Ishikawa (cell line): ENCODE measurements around the gene TMEM178B.

ENCODE experiments used
- CEBPB ChIP-seq: IDR thresholded peaks from 2 replicates; pipeline ENCODE4 v1.6.1; 2012
- CREB1 ChIP-seq: IDR thresholded peaks from 2 replicates; pipeline ENCODE4 v1.6.1; 2012; ENCODE audit warnings: low read depth
- EGR1 ChIP-seq: IDR thresholded peaks from 2 replicates; pipeline ENCODE4 v1.6.1; 2012
- EP300 ChIP-seq: IDR thresholded peaks from 2 replicates; pipeline ENCODE4 v1.6.1; 2012; ENCODE audit warnings: borderline replicate concordance
- FOXM1 ChIP-seq: IDR thresholded peaks from 2 replicates; pipeline ENCODE4 v1.6.1; 2012; ENCODE audit warnings: low read depth, borderline replicate concordance
- MAX ChIP-seq: IDR thresholded peaks from 2 replicates; pipeline ENCODE4 v1.6.1; 2012
- NFIC ChIP-seq: IDR thresholded peaks from 2 replicates; pipeline ENCODE4 v1.6.1; 2012
- RAD21 ChIP-seq: IDR thresholded peaks from 2 replicates; pipeline ENCODE4 v1.6.1; 2012; ENCODE audit warnings: low read depth
- TAF1 ChIP-seq: IDR thresholded peaks from 2 replicates; pipeline ENCODE4 v1.6.1; 2012; ENCODE audit warnings: low read depth, mild to moderate bottlenecking
- TCF12 ChIP-seq: IDR thresholded peaks from 2 replicates; pipeline ENCODE4 v1.6.1; 2012; ENCODE audit warnings: low read depth
- TEAD4 ChIP-seq: IDR thresholded peaks from 2 replicates; pipeline ENCODE4 v1.6.1; 2012
- USF1 ChIP-seq: IDR thresholded peaks from 2 replicates; pipeline ENCODE4 v1.6.1; 2012
- YY1 ChIP-seq: IDR thresholded peaks from 2 replicates; pipeline ENCODE4 v1.6.1; 2012; ENCODE audit warnings: low read depth
- ZBTB7A ChIP-seq: IDR thresholded peaks from 2 replicates; pipeline ENCODE4 v1.6.1; 2012; ENCODE audit warnings: low read depth
- TF ChIP-seq, protein P1 (sequence below): IDR thresholded peaks from 2 replicates; pipeline ENCODE4 v1.6.1; 2012; ENCODE audit warnings: low read depth, mild to moderate bottlenecking

The TMEM178B gene

GRCh38 chr7:141323826-141324225 is 250.0 kb downstream of the TMEM178B start:
- TF ChIP-seq EGR1 (no peak), TAF1 (no peak), NFIC (no peak), ZBTB7A (no peak), FOXM1 (no peak), TCF12 (no peak), RAD21 (no peak), CREB1 (no peak), YY1 (no peak), TEAD4 (no peak)

GRCh38 chr7:141324870-141325269 is 251.0 kb downstream of the TMEM178B start:
- TF ChIP-seq FOXM1 (no peak), TEAD4 (no peak)

GRCh38 chr7:141325275-141325674 is 251.4 kb downstream of the TMEM178B start:
- TF ChIP-seq TCF12, result no peak
- no peak for TF ChIP-seq YY1
- no peak for TF ChIP-seq CEBPB

DNA sequence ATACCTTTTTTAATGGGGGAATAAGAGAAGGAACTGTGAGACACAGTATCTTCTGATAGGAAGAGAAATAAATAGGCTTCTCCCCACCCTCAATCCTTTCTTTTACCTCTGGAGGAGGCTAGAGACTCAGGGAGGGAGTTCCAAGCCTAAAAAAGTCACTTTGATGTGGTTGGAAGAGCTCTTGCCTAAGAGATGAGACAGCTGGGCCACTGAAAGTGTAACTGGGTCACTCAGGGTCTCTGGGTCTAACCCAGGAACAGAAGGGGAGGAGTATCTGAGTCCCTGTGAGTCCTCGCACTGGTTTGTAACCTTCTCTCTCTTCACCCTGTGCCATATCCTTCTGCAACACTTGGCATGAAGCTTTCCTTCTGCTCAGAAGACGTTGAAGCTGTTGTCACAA is 254.4 kb downstream of the TMEM178B start:
- TF ChIP-seq EP300, result no peak
- TF ChIP-seq TCF12, result no peak
- no peak for TF ChIP-seq YY1
- TF ChIP-seq, protein P1, sequence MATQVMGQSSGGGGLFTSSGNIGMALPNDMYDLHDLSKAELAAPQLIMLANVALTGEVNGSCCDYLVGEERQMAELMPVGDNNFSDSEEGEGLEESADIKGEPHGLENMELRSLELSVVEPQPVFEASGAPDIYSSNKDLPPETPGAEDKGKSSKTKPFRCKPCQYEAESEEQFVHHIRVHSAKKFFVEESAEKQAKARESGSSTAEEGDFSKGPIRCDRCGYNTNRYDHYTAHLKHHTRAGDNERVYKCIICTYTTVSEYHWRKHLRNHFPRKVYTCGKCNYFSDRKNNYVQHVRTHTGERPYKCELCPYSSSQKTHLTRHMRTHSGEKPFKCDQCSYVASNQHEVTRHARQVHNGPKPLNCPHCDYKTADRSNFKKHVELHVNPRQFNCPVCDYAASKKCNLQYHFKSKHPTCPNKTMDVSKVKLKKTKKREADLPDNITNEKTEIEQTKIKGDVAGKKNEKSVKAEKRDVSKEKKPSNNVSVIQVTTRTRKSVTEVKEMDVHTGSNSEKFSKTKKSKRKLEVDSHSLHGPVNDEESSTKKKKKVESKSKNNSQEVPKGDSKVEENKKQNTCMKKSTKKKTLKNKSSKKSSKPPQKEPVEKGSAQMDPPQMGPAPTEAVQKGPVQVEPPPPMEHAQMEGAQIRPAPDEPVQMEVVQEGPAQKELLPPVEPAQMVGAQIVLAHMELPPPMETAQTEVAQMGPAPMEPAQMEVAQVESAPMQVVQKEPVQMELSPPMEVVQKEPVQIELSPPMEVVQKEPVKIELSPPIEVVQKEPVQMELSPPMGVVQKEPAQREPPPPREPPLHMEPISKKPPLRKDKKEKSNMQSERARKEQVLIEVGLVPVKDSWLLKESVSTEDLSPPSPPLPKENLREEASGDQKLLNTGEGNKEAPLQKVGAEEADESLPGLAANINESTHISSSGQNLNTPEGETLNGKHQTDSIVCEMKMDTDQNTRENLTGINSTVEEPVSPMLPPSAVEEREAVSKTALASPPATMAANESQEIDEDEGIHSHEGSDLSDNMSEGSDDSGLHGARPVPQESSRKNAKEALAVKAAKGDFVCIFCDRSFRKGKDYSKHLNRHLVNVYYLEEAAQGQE, result no peak
- no peak for TF ChIP-seq CREB1
- TF ChIP-seq ZBTB7A, result no peak
- TF ChIP-seq FOXM1, result no peak
- no peak for TF ChIP-seq USF1
- TF ChIP-seq CEBPB, result no peak
- TF ChIP-seq TEAD4, result no peak
- no peak for TF ChIP-seq RAD21
- TF ChIP-seq MAX, result no peak
- TF ChIP-seq TAF1, result no peak
- TF ChIP-seq EGR1, result no peak
- TF ChIP-seq NFIC, result no peak

GRCh38 chr7:141333459-141333858 is 259.6 kb downstream of the TMEM178B start:
- no peak for TF ChIP-seq USF1
- TF ChIP-seq YY1, result no peak
- TF ChIP-seq, protein P1, result peak; percentile 86

- no peak for TF ChIP-seq FOXM1
- TF ChIP-seq YY1, result no peak
- TF ChIP-seq TCF12, result no peak
- TF ChIP-seq CREB1, result no peak
- TF ChIP-seq CEBPB, result no peak
- no peak for TF ChIP-seq ZBTB7A
- TF ChIP-seq EP300, result no peak
- TF ChIP-seq TAF1, result no peak
- TF ChIP-seq NFIC, result no peak
- no peak for TF ChIP-seq RAD21
- TF ChIP-seq MAX, result no peak
- TF ChIP-seq, protein P1, result no peak
- no peak for TF ChIP-seq TEAD4
- no peak for TF ChIP-seq USF1
- TF ChIP-seq EGR1, result no peak
Observed at GRCh38 chr7:141335164-141335563, 261.3 kb downstream of the TMEM178B start.
